GM12892 (cell line): ENCODE data around the gene CAMKMT.

ENCODE experiments used
- POLR2A ChIP-seq: IDR thresholded peaks from 2 replicates; pipeline ENCODE4 v1.6.1; 2011; ENCODE audit warnings: low read depth, low read length, control low read depth
- POLR2AphosphoS5 ChIP-seq: IDR thresholded peaks from 2 replicates; pipeline ENCODE4 v1.6.1; 2011; ENCODE audit warnings: low read depth, low read length, control low read depth
- TAF1 ChIP-seq: IDR thresholded peaks from 2 replicates; pipeline ENCODE4 v1.6.1; 2011; ENCODE audit warnings: low read depth, mild to moderate bottlenecking, control low read depth, low read length, borderline replicate concordance

DNA sequence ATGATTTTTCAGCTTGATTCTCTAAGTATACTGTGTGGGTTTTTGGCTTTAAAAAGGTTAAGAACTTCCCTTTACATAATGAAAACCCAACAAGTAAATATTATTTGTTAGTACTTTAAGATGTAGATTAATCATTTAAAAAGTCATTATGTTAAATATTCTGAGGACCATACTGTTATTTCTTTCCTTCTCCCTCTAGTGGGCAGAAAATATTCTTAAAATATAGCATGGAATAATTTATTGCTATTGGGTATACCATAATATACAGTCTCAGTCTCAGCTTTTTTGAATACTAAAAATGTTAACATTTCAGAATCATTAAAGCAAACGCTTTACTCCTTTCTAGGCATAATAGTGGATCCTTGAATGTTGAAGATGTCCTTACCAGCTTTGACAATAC is 28.1 kb downstream of the CAMKMT start:
- TF ChIP-seq POLR2A = no peak
- TF ChIP-seq POLR2AphosphoS5 = no peak
- TF ChIP-seq TAF1 = no peak
